Measurements from ENCODE around the gene CNTN5.
"Not testable (repeated sequence)": the region's sequence is repeated elsewhere in the genome, so short reads cannot be mapped to it uniquely, and the experiment has no call there.

Gene CNTN5

GRCh38 chr11:100229086-100229485 is 1208.3 kb downstream of the CNTN5 start:
- TF ChIP-seq CTCF (IDR thresholded peaks at IDR 0.05; ENCODE audit: control insufficient read depth, insufficient read depth, low read depth, low read length, missing control alignments): no peak
- H3K4me3 ChIP-seq (ENCODE audit: control insufficient read depth, low read depth, low read length): no peak overlapping the region
- DNase-seq (ENCODE audit: low read depth): no peak

GRCh38 chr11:100232006-100232405 is 1211.3 kb downstream of the CNTN5 start:
- no peak overlapping the region for H3K4me3 ChIP-seq (ENCODE audit: control insufficient read depth, low read depth, low read length)
- no peak for TF ChIP-seq CTCF (IDR thresholded peaks at IDR 0.05; ENCODE audit: control insufficient read depth, insufficient read depth, low read depth, low read length, missing control alignments)
- DNase-seq (ENCODE audit: low read depth): no peak

GRCh38 chr11:100235085-100235484 is 1214.3 kb downstream of the CNTN5 start:
- DNase-seq (ENCODE audit: low read depth): no peak
- no peak overlapping the region for H3K4me3 ChIP-seq (ENCODE audit: control insufficient read depth, low read depth, low read length)
- no peak for TF ChIP-seq CTCF (IDR thresholded peaks at IDR 0.05; ENCODE audit: control insufficient read depth, insufficient read depth, low read depth, low read length, missing control alignments)

GRCh38 chr11:100240025-100240539 is 1219.3 kb downstream of the CNTN5 start:
- TF ChIP-seq CTCF (IDR thresholded peaks at IDR 0.05; ENCODE audit: control insufficient read depth, insufficient read depth, low read depth, low read length, missing control alignments): no peak
- no peak overlapping the region for H3K4me3 ChIP-seq (ENCODE audit: control insufficient read depth, low read depth, low read length)
- no peak for DNase-seq (ENCODE audit: low read depth)

- no peak for TF ChIP-seq CTCF (IDR thresholded peaks at IDR 0.05; ENCODE audit: control insufficient read depth, insufficient read depth, low read depth, low read length, missing control alignments)
- no peak overlapping the region for H3K4me3 ChIP-seq (ENCODE audit: control insufficient read depth, low read depth, low read length)
Observed at GRCh38 chr11:100247704-100248103, 1227.0 kb downstream of the CNTN5 start.

GRCh38 chr11:100257238-100257803 is 1236.6 kb downstream of the CNTN5 start:
- not testable (repeated sequence) for DNase-seq (ENCODE audit: low read depth)

More at GRCh38 chr11:100247704-100248103, 1227.0 kb downstream of the CNTN5 start:
- DNase-seq (ENCODE audit: low read depth): no peak

GRCh38 chr11:100269516-100269915 is 1248.8 kb downstream of the CNTN5 start:
- H3K4me3 ChIP-seq (ENCODE audit: control insufficient read depth, low read depth, low read length): no peak overlapping the region
- TF ChIP-seq CTCF (IDR thresholded peaks at IDR 0.05; ENCODE audit: control insufficient read depth, insufficient read depth, low read depth, low read length, missing control alignments): no peak
- no peak for DNase-seq (ENCODE audit: low read depth)

More at GRCh38 chr11:100257238-100257803, 1236.6 kb downstream of the CNTN5 start:
- not testable (repeated sequence) for H3K4me3 ChIP-seq (ENCODE audit: control insufficient read depth, low read depth, low read length)

Measured in AG09309 (cell line).